Measurements from ENCODE around the gene ADGRF4. TPM values are rescaled to one million over a fixed set of nuclear protein-coding genes. Genes with fewer than 3 reads are reported as not detected.

Gene ADGRF4
- total and polyA plus RNA-seq, 2 donors (not counting 1 experiment from before 2014, with no cell fraction given): not detected

DNA sequence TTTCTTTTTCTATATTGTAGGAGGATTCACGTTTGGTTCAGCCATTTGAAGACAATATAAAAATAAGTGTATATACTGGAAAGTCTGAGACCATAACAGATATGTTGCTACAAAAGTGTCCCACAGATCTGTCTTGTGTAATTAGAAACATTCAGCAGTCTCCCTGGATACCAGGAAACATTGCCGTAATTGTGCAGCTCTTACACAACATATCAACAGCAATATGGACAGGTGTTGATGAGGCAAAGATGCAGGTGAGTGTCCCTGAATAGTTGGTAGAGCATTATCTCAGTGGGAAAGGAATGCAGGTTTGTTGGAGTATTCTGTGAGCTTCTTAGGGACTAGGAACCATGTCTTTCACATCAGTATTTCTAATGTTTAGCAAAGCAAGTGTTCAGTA, 18.3 kb upstream of the ADGRF4 start:
- WGBS (ENCODE audit: insufficient coverage): no CpG with 5 or more reads among the region's 2 CpGs
- intact Hi-C loops (cut with micrococcal nuclease): no loop called here
- Histone ChIP-seq H3K27ac (ENCODE audit: low read length in 2 of 2) (no peak overlapping the region), H3K4me3 (ENCODE audit: control extremely low read depth in 1 of 5, extremely low read depth in 1 of 5, insufficient read depth in 1 of 5, low read depth in 2 of 5, low read length in 4 of 5) (no peak overlapping the region), H3K9me3 (ENCODE audit: control extremely low read depth in 1 of 3, control insufficient read depth in 2 of 3, insufficient read depth in 1 of 3, low read length in 2 of 3) (no peaks in the 10 kb centered on the region), H3K4me2 (replicated peaks; ENCODE audit: low read depth, low read length, poor library complexity, severe bottlenecking) (no peak overlapping the region), H3K9ac (ENCODE audit: low read length) (no peak overlapping the region), H3K27me3 (replicated peaks in 1 of 4; ENCODE audit: control extremely low read depth in 1 of 4, control insufficient read depth in 3 of 4, insufficient read depth in 4 of 4, low read length in 3 of 4) (peaks cover 0 to 6% (median 0%) of the 10 kb centered on the region in 4 experiments), H3K79me2 (ENCODE audit: control insufficient read depth, insufficient read depth, low read length) (no peaks in the 10 kb centered on the region), H4K20me1 (ENCODE audit: control insufficient read depth, insufficient read depth, low read length, poor library complexity, severe bottlenecking) (no peaks in the 10 kb centered on the region), H2AFZ (ENCODE audit: insufficient read depth, low read depth, low read length, poor library complexity, severe bottlenecking) (no peak overlapping the region), H3K36me3 (replicated peaks in 1 of 2; ENCODE audit: control extremely low read depth in 1 of 2, control insufficient read depth in 1 of 2, extremely low read depth in 1 of 2, insufficient read depth in 2 of 2, low read length in 1 of 2) (no peaks in the 10 kb centered on the region), H3K4me1 (ENCODE audit: control insufficient read depth in 2 of 2, insufficient read depth in 2 of 2, low read length in 2 of 2) (no peaks in the 10 kb centered on the region)
- Mint-ChIP-seq H3K4me1 (no peaks in the 10 kb centered on the region), H3K4me3 (no peak overlapping the region), H3K27ac (no peak overlapping the region), H3K9me3 (ENCODE audit: insufficient read depth) (no peaks in the 10 kb centered on the region), H3K27me3 (peaks cover 3% of the 10 kb centered on the region)
- DNase-seq: no peak
- TF ChIP-seq EZH2 (IDR thresholded peaks at IDR 0.05; ENCODE audit: borderline replicate concordance, insufficient read depth, low read depth, low read length, poor library complexity, severe bottlenecking): no peak
- TF ChIP-seq, protein P1, sequence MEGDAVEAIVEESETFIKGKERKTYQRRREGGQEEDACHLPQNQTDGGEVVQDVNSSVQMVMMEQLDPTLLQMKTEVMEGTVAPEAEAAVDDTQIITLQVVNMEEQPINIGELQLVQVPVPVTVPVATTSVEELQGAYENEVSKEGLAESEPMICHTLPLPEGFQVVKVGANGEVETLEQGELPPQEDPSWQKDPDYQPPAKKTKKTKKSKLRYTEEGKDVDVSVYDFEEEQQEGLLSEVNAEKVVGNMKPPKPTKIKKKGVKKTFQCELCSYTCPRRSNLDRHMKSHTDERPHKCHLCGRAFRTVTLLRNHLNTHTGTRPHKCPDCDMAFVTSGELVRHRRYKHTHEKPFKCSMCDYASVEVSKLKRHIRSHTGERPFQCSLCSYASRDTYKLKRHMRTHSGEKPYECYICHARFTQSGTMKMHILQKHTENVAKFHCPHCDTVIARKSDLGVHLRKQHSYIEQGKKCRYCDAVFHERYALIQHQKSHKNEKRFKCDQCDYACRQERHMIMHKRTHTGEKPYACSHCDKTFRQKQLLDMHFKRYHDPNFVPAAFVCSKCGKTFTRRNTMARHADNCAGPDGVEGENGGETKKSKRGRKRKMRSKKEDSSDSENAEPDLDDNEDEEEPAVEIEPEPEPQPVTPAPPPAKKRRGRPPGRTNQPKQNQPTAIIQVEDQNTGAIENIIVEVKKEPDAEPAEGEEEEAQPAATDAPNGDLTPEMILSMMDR (IDR thresholded peaks at IDR 0.05): no peak
- CTCF ChIA-PET: no interaction called here
- ATAC-seq (ENCODE audit: low read depth): no peak
- POLR2A ChIA-PET: no interaction called here

DNA sequence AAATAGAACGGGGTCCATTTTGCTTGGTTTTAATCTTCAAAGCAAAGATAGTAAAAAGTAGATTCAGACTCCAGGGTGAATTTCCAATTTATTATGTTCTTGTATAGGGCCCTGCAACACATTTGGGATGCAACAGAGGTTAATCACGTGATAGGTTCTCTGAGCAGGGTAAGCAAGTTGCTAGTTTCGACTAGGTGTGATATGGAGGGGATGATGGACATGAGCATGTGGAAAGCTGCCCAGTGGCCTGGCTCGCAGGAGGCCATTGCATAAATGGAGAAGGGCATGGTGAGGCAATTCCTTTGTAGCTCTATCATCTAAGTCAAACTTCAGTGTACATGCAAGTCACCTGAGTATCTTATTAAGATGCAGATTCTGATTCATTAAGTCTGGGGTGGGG, 17.7 kb upstream of the ADGRF4 start:
- ChIA-PET CTCF (no interaction called here), POLR2A (no interaction called here)
- Histone ChIP-seq H3K9ac (ENCODE audit: low read length) (no peak overlapping the region), H3K4me3 (ENCODE audit: control extremely low read depth in 1 of 5, extremely low read depth in 1 of 5, insufficient read depth in 1 of 5, low read depth in 2 of 5, low read length in 4 of 5) (no peak overlapping the region), H3K27ac (ENCODE audit: low read length in 2 of 2) (no peak overlapping the region), H3K27me3 (replicated peaks in 1 of 4; ENCODE audit: control extremely low read depth in 1 of 4, control insufficient read depth in 3 of 4, insufficient read depth in 4 of 4, low read length in 3 of 4) (peaks cover 0 to 6% (median 0%) of the 10 kb centered on the region in 4 experiments), H3K4me1 (ENCODE audit: control insufficient read depth in 2 of 2, insufficient read depth in 2 of 2, low read length in 2 of 2) (no peaks in the 10 kb centered on the region), H3K9me3 (ENCODE audit: control extremely low read depth in 1 of 3, control insufficient read depth in 2 of 3, insufficient read depth in 1 of 3, low read length in 2 of 3) (no peaks in the 10 kb centered on the region), H2AFZ (ENCODE audit: insufficient read depth, low read depth, low read length, poor library complexity, severe bottlenecking) (no peak overlapping the region), H3K4me2 (replicated peaks; ENCODE audit: low read depth, low read length, poor library complexity, severe bottlenecking) (no peak overlapping the region), H3K36me3 (replicated peaks in 1 of 2; ENCODE audit: control extremely low read depth in 1 of 2, control insufficient read depth in 1 of 2, extremely low read depth in 1 of 2, insufficient read depth in 2 of 2, low read length in 1 of 2) (no peaks in the 10 kb centered on the region), H4K20me1 (ENCODE audit: control insufficient read depth, insufficient read depth, low read length, poor library complexity, severe bottlenecking) (no peaks in the 10 kb centered on the region), H3K79me2 (ENCODE audit: control insufficient read depth, insufficient read depth, low read length) (no peaks in the 10 kb centered on the region)
- Mint-ChIP-seq H3K9me3 (ENCODE audit: insufficient read depth) (no peaks in the 10 kb centered on the region), H3K4me1 (no peaks in the 10 kb centered on the region), H3K27me3 (peaks cover 4% of the 10 kb centered on the region), H3K27ac (no peak overlapping the region), H3K4me3 (no peak overlapping the region)
- ATAC-seq (ENCODE audit: low read depth) (no peak), DNase-seq (no peak)
- no peak for TF ChIP-seq EZH2 (IDR thresholded peaks at IDR 0.05; ENCODE audit: borderline replicate concordance, insufficient read depth, low read depth, low read length, poor library complexity, severe bottlenecking)
- TF ChIP-seq, protein P1 (IDR thresholded peaks at IDR 0.05): no peak
- intact Hi-C loops (cut with micrococcal nuclease): no loop called here
- WGBS (ENCODE audit: insufficient coverage): 84% methylated on average over 3 of the region's 4 CpGs
